HFFc6 (cell line): Measurements from ENCODE around the gene RBM11. TPM values are rescaled to one million over a fixed set of nuclear protein-coding genes. Genes with fewer than 3 reads are reported as not detected.

Source experiments
- DNase-seq: peaks from one replicate; pipeline ENCODE4 v3.0.0-alpha.2; 2018
- H3K27ac Mint-ChIP-seq: 2 replicates; pipeline ENCODE4 v1.8.0; 2020; ENCODE audit warnings: mild to moderate bottlenecking, mixed read lengths
- H3K27me3 Mint-ChIP-seq: 2 replicates; pipeline ENCODE4 v1.8.0; 2021; ENCODE audit warnings: mild to moderate bottlenecking, moderate library complexity, mixed read lengths; ENCODE audit not compliant: insufficient read depth
- H3K36me3 Mint-ChIP-seq: 2 replicates; pipeline ENCODE4 v1.8.0; 2021; ENCODE audit warnings: low read depth, mixed read lengths
- H3K4me1 Mint-ChIP-seq: 2 replicates; pipeline ENCODE4 v1.8.0; 2020; ENCODE audit warnings: low read depth, mixed read lengths
- H3K4me3 Mint-ChIP-seq: 2 replicates; pipeline ENCODE4 v1.8.0; 2020; ENCODE audit warnings: mild to moderate bottlenecking, moderate library complexity, mixed read lengths
- H3K9me3 Mint-ChIP-seq: 2 replicates; pipeline ENCODE4 v1.8.0; 2020; ENCODE audit warnings: mild to moderate bottlenecking, mixed read lengths
- total RNA-seq, 6 experiments: library from RNA; stranded (reverse); fragmentation: NEBNext Ultra II Directional; extraction: Animal tissue kit (Norgen Biotek cat#: 25700); gene quantifications; 2 replicates in 1 of 6; 3 replicates in 5 of 6; pipeline ENCODE4 v1.2.3, GENCODE V29; 2021
- TF ChIP-seq, protein P1 (sequence below): fragments of 200-600 bp; sonication (generic); IDR thresholded peaks from 2 replicates; pipeline ENCODE4 v1.5.0; 2021; ENCODE audit warnings: antibody characterized with exemption, mild to moderate bottlenecking

The RBM11 gene
- total RNA-seq, 6 experiments from 2014 or later = not detected

DNA sequence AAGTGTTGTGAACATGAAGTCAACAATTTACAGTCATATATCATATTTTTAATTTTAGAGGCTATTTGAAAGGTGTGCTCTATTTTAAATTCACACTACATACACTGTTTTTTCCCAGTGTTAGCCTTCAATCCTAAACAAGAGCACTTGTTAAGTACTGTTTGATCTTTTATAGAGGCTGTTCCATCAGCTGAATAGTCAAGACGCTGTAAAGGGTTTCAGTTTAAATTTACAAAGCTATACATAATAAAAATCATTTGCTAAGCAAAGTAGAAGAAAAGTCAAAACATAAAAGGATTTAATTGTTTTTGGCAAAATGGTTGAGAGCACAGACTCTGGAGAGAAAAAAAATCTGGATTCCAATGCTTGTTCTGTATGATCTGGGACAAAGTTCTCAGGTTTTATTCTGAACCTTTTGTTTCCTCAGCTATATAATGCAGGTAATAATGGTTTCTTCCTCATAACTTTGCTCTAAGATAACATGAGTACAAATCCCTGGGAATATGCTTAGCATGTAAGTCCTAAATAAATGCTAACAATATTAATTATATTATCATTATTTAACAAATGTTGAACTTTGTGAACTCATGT, 44.3 kb downstream of the RBM11 start:
- no peaks in the 10 kb centered on the region for H3K9me3 Mint-ChIP-seq
- peaks cover 7% of the 10 kb centered on the region for H3K27me3 Mint-ChIP-seq
- TF ChIP-seq, protein P1, sequence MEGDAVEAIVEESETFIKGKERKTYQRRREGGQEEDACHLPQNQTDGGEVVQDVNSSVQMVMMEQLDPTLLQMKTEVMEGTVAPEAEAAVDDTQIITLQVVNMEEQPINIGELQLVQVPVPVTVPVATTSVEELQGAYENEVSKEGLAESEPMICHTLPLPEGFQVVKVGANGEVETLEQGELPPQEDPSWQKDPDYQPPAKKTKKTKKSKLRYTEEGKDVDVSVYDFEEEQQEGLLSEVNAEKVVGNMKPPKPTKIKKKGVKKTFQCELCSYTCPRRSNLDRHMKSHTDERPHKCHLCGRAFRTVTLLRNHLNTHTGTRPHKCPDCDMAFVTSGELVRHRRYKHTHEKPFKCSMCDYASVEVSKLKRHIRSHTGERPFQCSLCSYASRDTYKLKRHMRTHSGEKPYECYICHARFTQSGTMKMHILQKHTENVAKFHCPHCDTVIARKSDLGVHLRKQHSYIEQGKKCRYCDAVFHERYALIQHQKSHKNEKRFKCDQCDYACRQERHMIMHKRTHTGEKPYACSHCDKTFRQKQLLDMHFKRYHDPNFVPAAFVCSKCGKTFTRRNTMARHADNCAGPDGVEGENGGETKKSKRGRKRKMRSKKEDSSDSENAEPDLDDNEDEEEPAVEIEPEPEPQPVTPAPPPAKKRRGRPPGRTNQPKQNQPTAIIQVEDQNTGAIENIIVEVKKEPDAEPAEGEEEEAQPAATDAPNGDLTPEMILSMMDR = no peak
- no peaks in the 10 kb centered on the region for H3K36me3 Mint-ChIP-seq
- H3K27ac Mint-ChIP-seq = no peak overlapping the region
- DNase-seq = no peak
- H3K4me1 Mint-ChIP-seq = no peaks in the 10 kb centered on the region
- no peak overlapping the region for H3K4me3 Mint-ChIP-seq

DNA sequence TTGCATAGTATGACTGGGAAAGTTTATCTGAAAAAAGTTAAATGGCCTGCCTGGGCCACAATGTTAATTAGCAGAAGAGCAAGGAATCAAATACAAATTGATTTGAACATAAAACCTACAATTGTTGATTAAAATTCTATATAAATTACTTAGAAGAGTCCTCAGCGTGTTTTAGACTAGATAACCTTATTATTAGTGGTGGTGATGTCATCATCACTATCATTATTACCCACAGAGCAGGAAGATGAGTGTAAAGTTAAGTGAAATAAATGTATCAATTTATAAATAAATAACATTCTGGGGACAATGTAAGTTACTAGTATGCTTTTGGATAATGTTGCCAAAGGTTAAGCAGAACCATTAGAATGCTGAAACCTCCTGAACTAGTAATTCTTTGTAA, 46.1 kb downstream of the RBM11 start:
- DNase-seq = no peak
- H3K36me3 Mint-ChIP-seq = no peaks in the 10 kb centered on the region
- H3K9me3 Mint-ChIP-seq = no peaks in the 10 kb centered on the region
- TF ChIP-seq, protein P1 = no peak
- no peak overlapping the region for H3K27ac Mint-ChIP-seq
- no peak overlapping the region for H3K4me3 Mint-ChIP-seq
- no peaks in the 10 kb centered on the region for H3K4me1 Mint-ChIP-seq
- H3K27me3 Mint-ChIP-seq = peaks cover 4% of the 10 kb centered on the region

DNA sequence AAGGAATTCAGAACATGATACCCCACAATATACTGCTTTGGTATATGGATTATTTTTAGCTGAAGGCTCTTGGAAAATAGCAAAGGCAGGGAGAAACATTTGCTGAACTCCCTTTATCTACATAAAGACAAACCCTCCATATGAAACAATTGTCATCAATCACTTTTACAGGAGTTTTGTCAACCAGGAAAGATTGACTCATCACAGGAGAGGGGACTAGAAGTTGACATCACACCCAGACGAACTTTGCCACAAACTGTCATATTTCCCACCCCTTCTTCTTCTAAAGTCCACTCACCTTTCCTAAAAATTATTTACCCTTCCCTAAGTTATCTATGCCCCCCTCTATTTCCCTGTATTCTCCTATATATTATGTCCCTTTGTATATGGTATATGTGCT, 47.9 kb downstream of the RBM11 start:
- TF ChIP-seq, protein P1 = no peak
- no peaks in the 10 kb centered on the region for H3K36me3 Mint-ChIP-seq
- H3K4me3 Mint-ChIP-seq = no peak overlapping the region
- no peak for DNase-seq
- no peak overlapping the region for H3K27ac Mint-ChIP-seq
- H3K4me1 Mint-ChIP-seq = no peaks in the 10 kb centered on the region
- no peaks in the 10 kb centered on the region for H3K9me3 Mint-ChIP-seq
- H3K27me3 Mint-ChIP-seq = peaks cover 4% of the 10 kb centered on the region

DNA sequence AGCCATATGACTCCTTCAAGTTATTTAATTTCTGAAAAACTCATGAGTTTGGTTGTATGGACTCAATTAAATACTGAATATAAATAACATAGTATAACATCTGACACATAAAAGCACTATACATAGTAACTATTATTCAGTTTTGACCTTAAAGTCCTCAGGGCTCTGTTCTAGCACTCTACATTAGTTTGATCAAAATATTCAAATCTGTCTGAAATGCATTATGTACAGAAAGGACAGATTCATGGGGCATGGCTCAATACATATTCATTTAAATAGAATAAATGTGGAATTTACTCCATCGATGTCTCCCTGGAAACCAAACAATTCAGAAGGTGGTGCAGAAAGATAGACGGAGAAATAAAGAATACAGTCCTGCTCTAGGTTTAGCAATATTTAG, 49.1 kb downstream of the RBM11 start:
- Mint-ChIP-seq H3K4me1 (no peaks in the 10 kb centered on the region), H3K27me3 (peaks cover 4% of the 10 kb centered on the region), H3K4me3 (no peak overlapping the region), H3K36me3 (no peaks in the 10 kb centered on the region), H3K9me3 (no peaks in the 10 kb centered on the region), H3K27ac (no peak overlapping the region)
- TF ChIP-seq, protein P1 = no peak
- DNase-seq = no peak

DNA sequence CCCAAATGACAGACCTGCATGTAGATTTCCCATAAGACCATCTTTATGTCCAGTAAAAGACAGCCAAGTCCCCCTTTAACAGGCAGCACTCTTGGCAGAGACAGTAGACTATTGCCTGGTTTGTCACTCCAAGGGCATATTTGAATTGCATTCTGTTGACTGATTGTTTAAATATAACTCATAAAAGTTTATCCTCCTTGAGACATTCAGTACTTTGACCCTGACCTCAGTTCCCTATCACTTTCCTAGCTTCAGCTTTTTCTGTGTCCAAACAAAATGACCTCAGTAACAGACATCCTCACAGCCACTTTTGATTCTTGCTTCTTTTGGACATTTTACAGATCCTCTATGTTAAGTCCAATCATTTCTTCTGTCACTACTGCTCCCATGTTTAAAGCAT, 51.1 kb downstream of the RBM11 start:
- H3K27me3 Mint-ChIP-seq = peaks cover 7% of the 10 kb centered on the region
- H3K36me3 Mint-ChIP-seq = no peaks in the 10 kb centered on the region
- no peak for DNase-seq
- no peaks in the 10 kb centered on the region for H3K9me3 Mint-ChIP-seq
- no peaks in the 10 kb centered on the region for H3K4me1 Mint-ChIP-seq
- TF ChIP-seq, protein P1 = no peak
- no peak overlapping the region for H3K4me3 Mint-ChIP-seq
- no peak overlapping the region for H3K27ac Mint-ChIP-seq

DNA sequence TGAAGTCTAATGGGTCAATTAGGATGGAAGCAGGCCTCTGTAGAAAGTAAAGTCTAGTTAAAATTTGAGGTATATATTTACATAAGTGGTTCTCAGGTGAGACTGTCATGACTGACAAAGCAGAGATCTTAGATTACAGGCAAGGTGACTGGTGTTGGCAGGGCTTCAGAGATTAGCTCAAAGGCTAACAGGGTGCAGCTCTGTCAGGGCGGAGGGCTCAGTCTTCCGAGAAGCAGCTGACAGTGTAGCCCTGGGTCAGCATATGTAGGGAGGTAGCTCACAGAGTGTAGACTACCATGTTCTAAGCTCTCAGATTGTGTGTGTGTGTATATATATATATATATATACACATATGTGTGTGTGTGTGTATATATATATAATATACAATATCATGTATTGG, 54.7 kb downstream of the RBM11 start:
- Mint-ChIP-seq H3K9me3 (no peaks in the 10 kb centered on the region), H3K27me3 (peaks cover 3% of the 10 kb centered on the region; the same call in 1 of the 2 replicates), H3K4me1 (no peaks in the 10 kb centered on the region), H3K36me3 (no peaks in the 10 kb centered on the region), H3K27ac (no peak overlapping the region), H3K4me3 (no peak overlapping the region)
- DNase-seq = no peak
- TF ChIP-seq, protein P1 = no peak
